ENCODE results near the gene C4orf46. TPM values are rescaled to one million over a fixed set of nuclear protein-coding genes. Genes with fewer than 3 reads are reported as not detected.
"Not testable (repeated sequence)": the region's sequence is repeated elsewhere in the genome, so short reads cannot be mapped to it uniquely, and the experiment has no call there.

The C4orf46 gene
- total RNA-seq (6.9 TPM), polyA plus RNA-seq (1 to 10 TPM; 4.9 to 7.6 (median 5.1) TPM)

- H3K27ac Mint-ChIP-seq: peak within 1 kb of the TSS; percentile 97 to 99 (median 97)
- no peak for ATAC-seq (ENCODE audit: low read depth in 2 of 2)
- no peaks in the 10 kb centered on the region for H3K27me3 Mint-ChIP-seq
Measured at GRCh38 chr4:158671665-158671914, at the start of gene C4orf46. Gene C4orf46 (minus strand): TSS chr4:158671887. CDS start chr4:158671801, 86 bp downstream.

DNA sequence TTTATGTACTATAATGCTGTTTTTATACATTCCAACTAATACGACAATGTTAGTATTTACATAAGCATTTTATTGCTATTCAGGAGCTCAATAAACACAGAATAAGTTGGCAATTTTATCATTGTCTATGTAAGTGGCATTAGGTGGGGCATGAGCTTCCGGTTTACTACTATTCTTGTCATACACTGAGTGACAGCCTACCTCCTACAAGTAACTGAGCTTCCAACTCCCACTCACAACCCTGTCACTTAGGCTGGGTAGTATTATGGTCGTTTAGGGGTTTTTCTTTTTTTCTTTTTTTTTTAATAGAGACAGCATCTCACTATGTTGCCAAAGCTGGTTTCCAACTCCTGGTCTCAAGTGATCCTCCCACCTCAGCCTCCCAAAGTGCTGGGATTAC, 44.1 kb upstream of the C4orf46 start:
- Mint-ChIP-seq H3K36me3 (peaks cover 48% of the 10 kb centered on the region), H3K9me3 (no peaks in the 10 kb centered on the region), H3K4me1 (peaks cover 6 to 43% (median 17%) of the 10 kb centered on the region in 4 donors), H3K27me3 (no peaks in the 10 kb centered on the region), H3K4me3 (no peak overlapping the region), H3K27ac (peak overlapping the region in 1 of 3 donors; percentile 50)
- H3K9me3 ChIP-seq (ENCODE audit: control insufficient read depth in 2 of 2, low read length in 2 of 2): no peaks in the 10 kb centered on the region
- DNase-seq: no peak
- H3K27me3 ChIP-seq (ENCODE audit: control insufficient read depth, insufficient read depth, low read length): no peaks in the 10 kb centered on the region
- no peak overlapping the region for H3K4me3 ChIP-seq (ENCODE audit: low read depth, low read length)
- no peak for ATAC-seq (ENCODE audit: low read depth in 2 of 2)
- no peaks in the 10 kb centered on the region for H3K4me1 ChIP-seq (ENCODE audit: control insufficient read depth, insufficient read depth, low read length, poor library complexity, severe bottlenecking)
- H3K27ac ChIP-seq (ENCODE audit: insufficient read depth, low read length, poor library complexity, severe bottlenecking): no peak overlapping the region
- H3K36me3 ChIP-seq (ENCODE audit: control insufficient read depth, insufficient read depth, low read length): peaks cover 86% of the 10 kb centered on the region

More at GRCh38 chr4:158671665-158671914, at the start of gene C4orf46:
- peaks cover 19% of the 10 kb centered on the region for H3K4me1 ChIP-seq (ENCODE audit: control insufficient read depth, insufficient read depth, low read length, poor library complexity, severe bottlenecking)
- no peak for DNase-seq
- Mint-ChIP-seq H3K36me3 (peaks cover 8% of the 10 kb centered on the region), H3K4me1 (peaks cover 5 to 40% (median 27%) of the 10 kb centered on the region in 4 donors), H3K4me3 (peak within 1 kb of the TSS; percentile 93 to 95 (median 94)), H3K9me3 (no peaks in the 10 kb centered on the region)
- H3K9me3 ChIP-seq (ENCODE audit: control insufficient read depth in 2 of 2, low read length in 2 of 2): no peaks in the 10 kb centered on the region
- peak within 1 kb of the TSS; percentile 88 for H3K4me3 ChIP-seq (ENCODE audit: low read depth, low read length)
- peak within 1 kb of the TSS; percentile 95 for H3K27ac ChIP-seq (ENCODE audit: insufficient read depth, low read length, poor library complexity, severe bottlenecking)
- no peaks in the 10 kb centered on the region for H3K27me3 ChIP-seq (ENCODE audit: control insufficient read depth, insufficient read depth, low read length)
- H3K36me3 ChIP-seq (ENCODE audit: control insufficient read depth, insufficient read depth, low read length): no peaks in the 10 kb centered on the region

- H3K27me3 ChIP-seq (ENCODE audit: control insufficient read depth, insufficient read depth, low read length): no peaks in the 10 kb centered on the region
- H3K27me3 Mint-ChIP-seq: no peaks in the 10 kb centered on the region
- H3K4me1 ChIP-seq (ENCODE audit: control insufficient read depth, insufficient read depth, low read length, poor library complexity, severe bottlenecking): no peaks in the 10 kb centered on the region
- DNase-seq (no peak), ATAC-seq (ENCODE audit: low read depth in 2 of 2) (no peak)
- peaks cover 91% of the 10 kb centered on the region for H3K36me3 ChIP-seq (ENCODE audit: control insufficient read depth, insufficient read depth, low read length)
- peaks cover 11 to 39% (median 15%) of the 10 kb centered on the region in 4 donors for H3K4me1 Mint-ChIP-seq
- H3K9me3 Mint-ChIP-seq: no peaks in the 10 kb centered on the region
- H3K9me3 ChIP-seq (ENCODE audit: control insufficient read depth in 2 of 2, low read length in 2 of 2): no peaks in the 10 kb centered on the region
- no peak overlapping the region for H3K4me3 ChIP-seq (ENCODE audit: low read depth, low read length)
- H3K4me3 Mint-ChIP-seq: no peak overlapping the region
- H3K27ac ChIP-seq (ENCODE audit: insufficient read depth, low read length, poor library complexity, severe bottlenecking): no peak overlapping the region
- H3K36me3 Mint-ChIP-seq: peaks cover 53% of the 10 kb centered on the region
- no peak overlapping the region for H3K27ac Mint-ChIP-seq
Measured at GRCh38 chr4:158714937-158715336, 43.2 kb upstream of the C4orf46 start.

- Mint-ChIP-seq H3K4me1 (peaks cover 0 to 21% (median 8%) of the 10 kb centered on the region in 4 donors), H3K36me3 (peaks cover 48% of the 10 kb centered on the region), H3K27ac (peak overlapping the region in 1 of 3 donors; percentile 25)
- not testable (repeated sequence) for H3K4me1 ChIP-seq (ENCODE audit: control insufficient read depth, insufficient read depth, low read length, poor library complexity, severe bottlenecking); H3K4me3 ChIP-seq (ENCODE audit: low read depth, low read length); DNase-seq; H3K4me3 Mint-ChIP-seq; ATAC-seq (ENCODE audit: low read depth in 2 of 2); H3K27me3 ChIP-seq (ENCODE audit: control insufficient read depth, insufficient read depth, low read length); H3K9me3 ChIP-seq (ENCODE audit: control insufficient read depth in 2 of 2, low read length in 2 of 2); H3K9me3 Mint-ChIP-seq; H3K27me3 Mint-ChIP-seq; H3K27ac ChIP-seq (ENCODE audit: insufficient read depth, low read length, poor library complexity, severe bottlenecking)
- peaks cover 90% of the 10 kb centered on the region for H3K36me3 ChIP-seq (ENCODE audit: control insufficient read depth, insufficient read depth, low read length)
Measured at GRCh38 chr4:158712622-158713021, 40.9 kb upstream of the C4orf46 start.

GRCh38 chr4:158710814-158711213, 39.1 kb upstream of the C4orf46 start:
- DNase-seq (no peak), ATAC-seq (ENCODE audit: low read depth in 2 of 2) (no peak)
- Mint-ChIP-seq H3K27me3 (no peaks in the 10 kb centered on the region), H3K9me3 (no peaks in the 10 kb centered on the region), H3K27ac (no peak overlapping the region), H3K36me3 (peaks cover 52% of the 10 kb centered on the region), H3K4me1 (peaks cover 0 to 9% (median 6%) of the 10 kb centered on the region in 4 donors), H3K4me3 (no peak overlapping the region)
- H3K27ac ChIP-seq (ENCODE audit: insufficient read depth, low read length, poor library complexity, severe bottlenecking): no peak overlapping the region
- H3K27me3 ChIP-seq (ENCODE audit: control insufficient read depth, insufficient read depth, low read length): no peaks in the 10 kb centered on the region
- H3K4me3 ChIP-seq (ENCODE audit: low read depth, low read length): no peak overlapping the region
- H3K9me3 ChIP-seq (ENCODE audit: control insufficient read depth in 2 of 2, low read length in 2 of 2): no peaks in the 10 kb centered on the region
- peaks cover 90% of the 10 kb centered on the region for H3K36me3 ChIP-seq (ENCODE audit: control insufficient read depth, insufficient read depth, low read length)
- H3K4me1 ChIP-seq (ENCODE audit: control insufficient read depth, insufficient read depth, low read length, poor library complexity, severe bottlenecking): no peaks in the 10 kb centered on the region

DNA sequence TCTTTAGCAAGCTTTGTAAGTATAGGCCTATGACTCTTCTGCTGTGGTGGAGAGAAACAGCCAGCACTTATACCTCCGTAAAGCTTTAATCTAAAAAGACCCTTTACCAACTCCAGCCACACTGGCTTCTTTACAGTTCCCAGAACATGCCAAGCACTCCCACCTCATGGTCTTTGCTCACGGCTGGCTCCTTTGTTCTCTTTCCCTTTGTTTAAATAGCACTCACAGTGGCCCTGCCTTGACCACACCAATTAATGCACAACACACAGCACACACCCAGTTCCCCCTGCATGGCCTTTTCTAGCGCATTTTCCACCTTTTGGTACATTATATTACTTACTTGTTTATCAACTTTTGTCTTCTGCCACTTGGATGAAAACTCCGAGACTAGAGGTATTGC, 32.6 kb upstream of the C4orf46 start:
- no peaks in the 10 kb centered on the region for H3K4me1 ChIP-seq (ENCODE audit: control insufficient read depth, insufficient read depth, low read length, poor library complexity, severe bottlenecking)
- Mint-ChIP-seq H3K4me3 (no peak overlapping the region), H3K36me3 (peaks cover 42% of the 10 kb centered on the region), H3K9me3 (no peaks in the 10 kb centered on the region), H3K27ac (no peak overlapping the region), H3K4me1 (peaks cover 0 to 2% (median 0%) of the 10 kb centered on the region in 4 donors), H3K27me3 (no peaks in the 10 kb centered on the region)
- peaks cover 31% of the 10 kb centered on the region for H3K36me3 ChIP-seq (ENCODE audit: control insufficient read depth, insufficient read depth, low read length)
- H3K9me3 ChIP-seq (ENCODE audit: control insufficient read depth in 2 of 2, low read length in 2 of 2): no peaks in the 10 kb centered on the region
- no peak overlapping the region for H3K4me3 ChIP-seq (ENCODE audit: low read depth, low read length)
- no peak for ATAC-seq (ENCODE audit: low read depth in 2 of 2)
- no peaks in the 10 kb centered on the region for H3K27me3 ChIP-seq (ENCODE audit: control insufficient read depth, insufficient read depth, low read length)
- no peak overlapping the region for H3K27ac ChIP-seq (ENCODE audit: insufficient read depth, low read length, poor library complexity, severe bottlenecking)
- DNase-seq: no peak

- no peak overlapping the region for H3K27ac Mint-ChIP-seq
- Histone ChIP-seq H3K27me3 (ENCODE audit: control insufficient read depth, insufficient read depth, low read length) (no peaks in the 10 kb centered on the region), H3K27ac (ENCODE audit: insufficient read depth, low read length, poor library complexity, severe bottlenecking) (no peak overlapping the region), H3K9me3 (ENCODE audit: control insufficient read depth in 2 of 2, low read length in 2 of 2) (no peaks in the 10 kb centered on the region), H3K4me1 (ENCODE audit: control insufficient read depth, insufficient read depth, low read length, poor library complexity, severe bottlenecking) (no peaks in the 10 kb centered on the region), H3K36me3 (ENCODE audit: control insufficient read depth, insufficient read depth, low read length) (peaks cover 5% of the 10 kb centered on the region), H3K4me3 (ENCODE audit: low read depth, low read length) (no peak overlapping the region)
- peaks cover 0 to 3% (median 0%) of the 10 kb centered on the region in 4 donors for H3K4me1 Mint-ChIP-seq
- peaks cover 0 to 1% (median 0%) of the 10 kb centered on the region in 7 donors for H3K9me3 Mint-ChIP-seq
- peaks cover 24% of the 10 kb centered on the region for H3K36me3 Mint-ChIP-seq
- no peak for ATAC-seq (ENCODE audit: low read depth in 2 of 2)
- DNase-seq: no peak
- H3K27me3 Mint-ChIP-seq: no peaks in the 10 kb centered on the region
- no peak overlapping the region for H3K4me3 Mint-ChIP-seq
Measured at GRCh38 chr4:158688813-158689212, 17.1 kb upstream of the C4orf46 start.

- H3K4me3 ChIP-seq (ENCODE audit: low read depth, low read length): no peak overlapping the region
- DNase-seq (no peak), ATAC-seq (ENCODE audit: low read depth in 2 of 2) (no peak)
- no peaks in the 10 kb centered on the region for H3K27me3 ChIP-seq (ENCODE audit: control insufficient read depth, insufficient read depth, low read length)
- Mint-ChIP-seq H3K27ac (no peak overlapping the region), H3K4me1 (peaks cover 0 to 8% (median 6%) of the 10 kb centered on the region in 4 donors), H3K4me3 (no peak overlapping the region), H3K9me3 (no peaks in the 10 kb centered on the region), H3K36me3 (peaks cover 22% of the 10 kb centered on the region), H3K27me3 (no peaks in the 10 kb centered on the region)
- H3K4me1 ChIP-seq (ENCODE audit: control insufficient read depth, insufficient read depth, low read length, poor library complexity, severe bottlenecking): no peaks in the 10 kb centered on the region
- no peaks in the 10 kb centered on the region for H3K36me3 ChIP-seq (ENCODE audit: control insufficient read depth, insufficient read depth, low read length)
- no peak overlapping the region for H3K27ac ChIP-seq (ENCODE audit: insufficient read depth, low read length, poor library complexity, severe bottlenecking)
- no peaks in the 10 kb centered on the region for H3K9me3 ChIP-seq (ENCODE audit: control insufficient read depth in 2 of 2, low read length in 2 of 2)
Measured at GRCh38 chr4:158682066-158682465, 10.4 kb upstream of the C4orf46 start.
